HG02885 (cell line): Measurements from ENCODE around the gene MRPL55.
A peak's percentile ranks its signal among the peaks of the same experiment; 100 is the strongest.

Experiments used
- ATAC-seq: cut with Tn5 transposase; IDR thresholded peaks from one replicate; pipeline ENCODE4 v1.9.1; 2021; ENCODE audit warnings: mild to moderate bottlenecking; ENCODE audit not compliant: unreplicated experiment, poor library complexity

Gene MRPL55

GRCh38 chr1:228061411-228062084, 47.6 kb downstream of the MRPL55 start:
- ATAC-seq, result no peak

- no peak for ATAC-seq
Measured at GRCh38 chr1:228060458-228061190, 48.5 kb downstream of the MRPL55 start.

- peak; percentile 55 for ATAC-seq
Measured at GRCh38 chr1:228059634-228060457, 49.3 kb downstream of the MRPL55 start.

DNA sequence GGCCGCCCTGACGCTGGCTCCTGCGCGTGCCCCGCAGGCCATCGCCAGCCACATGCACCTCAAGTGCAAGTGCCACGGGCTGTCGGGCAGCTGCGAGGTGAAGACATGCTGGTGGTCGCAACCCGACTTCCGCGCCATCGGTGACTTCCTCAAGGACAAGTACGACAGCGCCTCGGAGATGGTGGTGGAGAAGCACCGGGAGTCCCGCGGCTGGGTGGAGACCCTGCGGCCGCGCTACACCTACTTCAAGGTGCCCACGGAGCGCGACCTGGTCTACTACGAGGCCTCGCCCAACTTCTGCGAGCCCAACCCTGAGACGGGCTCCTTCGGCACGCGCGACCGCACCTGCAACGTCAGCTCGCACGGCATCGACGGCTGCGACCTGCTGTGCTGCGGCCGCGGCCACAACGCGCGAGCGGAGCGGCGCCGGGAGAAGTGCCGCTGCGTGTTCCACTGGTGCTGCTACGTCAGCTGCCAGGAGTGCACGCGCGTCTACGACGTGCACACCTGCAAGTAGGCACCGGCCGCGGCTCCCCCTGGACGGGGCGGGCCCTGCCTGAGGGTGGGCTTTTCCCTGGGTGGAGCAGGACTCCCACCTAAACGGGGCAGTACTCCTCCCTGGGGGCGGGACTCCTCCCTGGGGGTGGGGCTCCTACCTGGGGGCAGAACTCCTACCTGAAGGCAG, 50.0 kb downstream of the MRPL55 start:
- ATAC-seq, result peak; percentile 33

DNA sequence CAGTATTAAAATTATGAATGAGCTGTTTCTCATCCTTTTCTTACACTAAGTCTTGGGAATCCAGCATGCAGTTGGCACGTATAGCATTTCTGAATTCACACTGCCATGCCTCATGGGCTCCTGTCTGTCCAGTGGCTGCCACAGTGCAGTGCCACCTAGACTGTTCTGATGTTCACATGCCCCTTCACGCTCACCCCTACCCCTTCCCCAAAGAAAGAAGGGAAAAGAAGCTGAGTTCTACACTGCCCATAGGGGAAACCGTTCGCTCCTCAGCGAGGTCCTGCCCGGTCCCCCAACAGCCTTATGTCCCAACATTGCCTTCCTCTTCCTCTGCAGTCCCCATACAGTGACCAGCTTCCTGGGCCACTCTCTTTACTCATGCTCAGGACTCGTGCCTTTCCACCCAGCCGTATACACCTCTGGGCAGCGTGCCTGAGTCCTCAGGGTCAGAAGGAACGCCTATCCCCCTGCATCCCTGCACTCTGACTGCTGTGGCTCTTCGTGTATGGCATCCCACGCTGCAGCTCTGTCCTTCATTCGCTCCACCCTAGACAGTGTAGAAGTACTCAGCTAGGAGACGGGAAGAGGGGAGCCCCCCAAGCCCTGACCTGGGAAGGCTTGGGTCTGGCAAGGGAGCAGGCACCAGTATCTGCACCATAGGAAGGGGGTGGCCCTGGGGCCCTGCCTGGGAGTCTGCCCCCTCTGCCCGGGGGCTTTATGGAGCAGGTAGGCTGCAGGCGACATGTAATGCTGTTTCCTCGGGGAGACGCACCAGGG, 50.7 kb downstream of the MRPL55 start:
- ATAC-seq, result no peak
